Ectodermal cell (in vitro differentiated cells): Measurements from ENCODE around the gene KCNA2.

Experiments used
- H3K27ac ChIP-seq: 2 replicates; pipeline ENCODE4 v1.7.0; 2013; ENCODE audit warnings: mild to moderate bottlenecking, low read depth, low read length; ENCODE audit not compliant: insufficient read depth, poor library complexity, severe bottlenecking
- H3K27me3 ChIP-seq: 2 replicates; pipeline ENCODE4 v1.7.0; 2013; ENCODE audit warnings: mild to moderate bottlenecking, low read length; ENCODE audit not compliant: insufficient read depth, control insufficient read depth, poor library complexity, severe bottlenecking
- H3K36me3 ChIP-seq: one replicate; pipeline ENCODE4 v1.7.0; 2013; ENCODE audit warnings: low read length; ENCODE audit not compliant: control insufficient read depth, insufficient read depth
- H3K4me1 ChIP-seq: one replicate; pipeline ENCODE4 v1.7.0; 2013; ENCODE audit warnings: low read length; ENCODE audit not compliant: control insufficient read depth, insufficient read depth
- H3K4me3 ChIP-seq: 2 replicates; pipeline ENCODE4 v1.7.0; 2013; ENCODE audit warnings: low read depth, low read length, control low read depth; ENCODE audit not compliant: insufficient read depth
- H3K9me3 ChIP-seq: 2 replicates; pipeline ENCODE4 v1.7.0; 2013; ENCODE audit warnings: mild to moderate bottlenecking, low read length, moderate library complexity; ENCODE audit not compliant: control insufficient read depth
- WGBS, 2 experiments: methylation state at CpG; one replicate each; pipeline ENCODE4 v1.1.7; 2013; ENCODE audit warnings: missing lambda C conversion rate in 2 of 2; 5-methylcytosine and 5-hydroxymethylcytosine counted together

KCNA2 gene

GRCh38 chr1:110573314-110573713, 32.8 kb downstream of the KCNA2 start:
- no CpG with 5 or more reads among the region's 1 CpG for WGBS, 2 experiments
- no peaks in the 10 kb centered on the region for H3K27me3 ChIP-seq
- H3K27ac ChIP-seq: no peak overlapping the region
- H3K4me1 ChIP-seq: no peaks in the 10 kb centered on the region
- no peaks in the 10 kb centered on the region for H3K9me3 ChIP-seq
- H3K36me3 ChIP-seq: no peaks in the 10 kb centered on the region
- H3K4me3 ChIP-seq: no peak overlapping the region

GRCh38 chr1:110572751-110573150, 33.4 kb downstream of the KCNA2 start:
- H3K9me3 ChIP-seq: no peaks in the 10 kb centered on the region
- H3K4me1 ChIP-seq: no peaks in the 10 kb centered on the region
- no peaks in the 10 kb centered on the region for H3K36me3 ChIP-seq
- WGBS, 2 experiments: 90% methylated on average over 2 of the region's 3 CpGs
- no peak overlapping the region for H3K27ac ChIP-seq
- no peak overlapping the region for H3K4me3 ChIP-seq
- no peaks in the 10 kb centered on the region for H3K27me3 ChIP-seq

- Histone ChIP-seq H3K27me3 (no peaks in the 10 kb centered on the region), H3K4me1 (no peaks in the 10 kb centered on the region), H3K27ac (no peak overlapping the region), H3K4me3 (no peak overlapping the region), H3K36me3 (no peaks in the 10 kb centered on the region), H3K9me3 (no peaks in the 10 kb centered on the region)
- WGBS, 2 experiments: 88 to 92% methylated on average over 4 of the region's 4 CpGs
These were observed 35.3 kb downstream of the KCNA2 start for GRCh38 chr1:110570901-110571300.

- Histone ChIP-seq H3K4me3 (no peak overlapping the region), H3K4me1 (peaks cover 2% of the 10 kb centered on the region), H3K27ac (no peak overlapping the region), H3K27me3 (no peaks in the 10 kb centered on the region), H3K9me3 (no peaks in the 10 kb centered on the region), H3K36me3 (no peaks in the 10 kb centered on the region)
- WGBS, 2 experiments: 66 to 70% methylated on average over 3 of the region's 3 CpGs
These were observed 35.9 kb downstream of the KCNA2 start for GRCh38 chr1:110570307-110570706.

- peaks cover 2% of the 10 kb centered on the region for H3K4me1 ChIP-seq
- no peak overlapping the region for H3K27ac ChIP-seq
- no peak overlapping the region for H3K4me3 ChIP-seq
- H3K27me3 ChIP-seq: no peaks in the 10 kb centered on the region
- no peaks in the 10 kb centered on the region for H3K36me3 ChIP-seq
- WGBS, 2 experiments: 92 to 94% methylated on average over 3 of the region's 3 CpGs
- H3K9me3 ChIP-seq: no peaks in the 10 kb centered on the region
These were observed 39.3 kb downstream of the KCNA2 start for GRCh38 chr1:110566836-110567235.

- H3K27me3 ChIP-seq: no peaks in the 10 kb centered on the region
- H3K36me3 ChIP-seq: no peaks in the 10 kb centered on the region
- H3K27ac ChIP-seq: no peak overlapping the region
- no peaks in the 10 kb centered on the region for H3K9me3 ChIP-seq
- no peak overlapping the region for H3K4me3 ChIP-seq
- 61 to 92% methylated on average over 1 of the region's 1 CpG for WGBS, 2 experiments
- peaks cover 2% of the 10 kb centered on the region for H3K4me1 ChIP-seq
These were observed 40.6 kb downstream of the KCNA2 start for GRCh38 chr1:110565565-110565964.

- 92 to 95% methylated on average over 4 of the region's 4 CpGs for WGBS, 2 experiments
- H3K9me3 ChIP-seq: no peaks in the 10 kb centered on the region
- H3K4me1 ChIP-seq: peaks cover 2% of the 10 kb centered on the region
- no peaks in the 10 kb centered on the region for H3K27me3 ChIP-seq
- H3K27ac ChIP-seq: no peak overlapping the region
- no peak overlapping the region for H3K4me3 ChIP-seq
- no peaks in the 10 kb centered on the region for H3K36me3 ChIP-seq
These were observed 43.1 kb downstream of the KCNA2 start for GRCh38 chr1:110563089-110563488.

GRCh38 chr1:110561596-110561995, 44.6 kb downstream of the KCNA2 start:
- H3K9me3 ChIP-seq: no peaks in the 10 kb centered on the region
- H3K36me3 ChIP-seq: no peaks in the 10 kb centered on the region
- H3K27ac ChIP-seq: no peak overlapping the region
- H3K27me3 ChIP-seq: peaks cover 5% of the 10 kb centered on the region
- no peak overlapping the region for H3K4me3 ChIP-seq
- 91 to 96% methylated on average over 7 of the region's 7 CpGs for WGBS, 2 experiments
- H3K4me1 ChIP-seq: peaks cover 2% of the 10 kb centered on the region

GRCh38 chr1:110559157-110559556, 47.0 kb downstream of the KCNA2 start:
- H3K4me1 ChIP-seq: peaks cover 5% of the 10 kb centered on the region
- no peak overlapping the region for H3K4me3 ChIP-seq
- H3K27me3 ChIP-seq: peaks cover 29% of the 10 kb centered on the region
- no peak overlapping the region for H3K27ac ChIP-seq
- H3K36me3 ChIP-seq: no peaks in the 10 kb centered on the region
- WGBS, 2 experiments: 81 to 83% methylated on average over 4 of the region's 4 CpGs
- no peaks in the 10 kb centered on the region for H3K9me3 ChIP-seq

- no peaks in the 10 kb centered on the region for H3K9me3 ChIP-seq
- peaks cover 42% of the 10 kb centered on the region for H3K27me3 ChIP-seq
- 89 to 92% methylated on average over 3 of the region's 3 CpGs for WGBS, 2 experiments
- peaks cover 5% of the 10 kb centered on the region for H3K4me1 ChIP-seq
- H3K4me3 ChIP-seq: no peak overlapping the region
- H3K36me3 ChIP-seq: no peaks in the 10 kb centered on the region
- no peak overlapping the region for H3K27ac ChIP-seq
These were observed 48.7 kb downstream of the KCNA2 start for GRCh38 chr1:110557481-110557880.

GRCh38 chr1:110556471-110556807, 49.7 kb downstream of the KCNA2 start:
- no peak overlapping the region for H3K27ac ChIP-seq
- H3K36me3 ChIP-seq: no peaks in the 10 kb centered on the region
- no peaks in the 10 kb centered on the region for H3K9me3 ChIP-seq
- H3K4me1 ChIP-seq: peaks cover 5% of the 10 kb centered on the region
- WGBS, 2 experiments: 63 to 72% methylated on average over 5 of the region's 5 CpGs
- peaks cover 52% of the 10 kb centered on the region for H3K27me3 ChIP-seq
- no peak overlapping the region for H3K4me3 ChIP-seq
